Gastrocnemius medialis (tissue), 4 donors: ENCODE results near the gene MARVELD2. TPM values are rescaled to one million over a fixed set of nuclear protein-coding genes. Genes with fewer than 3 reads are reported as not detected.
"Not testable (repeated sequence)": the region's sequence is repeated elsewhere in the genome, so short reads cannot be mapped to it uniquely, and the experiment has no call there.

Source experiments
- ATAC-seq, 2 donors: fragments of 150-250 bp; one replicate each; pipeline ENCODE4 v1.9.1; 2016
- DNase-seq, 2 donors: peaks; one replicate each; pipeline ENCODE4 v3.0.0-alpha.2; 2019
- H3K27ac ChIP-seq, 4 donors: fragments of 200-600 bp; sonication (generic); 1 replicate in 1 of 4; 2 replicates in 3 of 4; pipeline ENCODE4 v1.5.1; 2016 to 2018; ENCODE audit warnings: mild to moderate bottlenecking in 2 of 4, moderate library complexity in 1 of 4
- H3K27me3 ChIP-seq, 3 donors: fragments of 200-600 bp; sonication (generic) in 2 of 3; 1 replicate in 1 of 3; 2 replicates in 2 of 3; pipeline versions ENCODE4 v1.5.1 to v1.6.0; 2016 to 2019; ENCODE audit warnings: mild to moderate bottlenecking in 1 of 3, moderate library complexity in 1 of 3
- H3K36me3 ChIP-seq, 2 donors: fragments of 200-600 bp; sonication (generic) in 1 of 2; one replicate each; pipeline ENCODE4 v1.5.1; 2017 to 2018
- H3K4me1 ChIP-seq, 2 donors: fragments of 200-600 bp; sonication (generic) in 1 of 2; one replicate each; pipeline ENCODE4 v1.5.1; 2016 to 2017; ENCODE audit warnings: mild to moderate bottlenecking in 2 of 2
- H3K4me3 ChIP-seq, 4 donors: fragments of 200-600 bp; sonication (generic) in 3 of 4; 1 replicate in 1 of 4; 2 replicates in 3 of 4; pipeline ENCODE4 v1.5.1; 2016 to 2019; ENCODE audit warnings: mild to moderate bottlenecking in 2 of 4
- H3K9me3 ChIP-seq, 3 donors: fragments of 200-600 bp; sonication (generic) in 2 of 3; 1 replicate in 1 of 3; 2 replicates in 2 of 3; pipeline ENCODE4 v1.5.1; 2016 to 2019
- CTCF ChIP-seq, 5 experiments: fragments of 450-650 bp in 3 of 5; fragments of 200-600 bp in 2 of 5; sonication (generic) in 2 of 5; IDR thresholded peaks in 4 of 5; conservative IDR thresholded peaks in 1 of 5; 1 replicate in 4 of 5; 2 replicates in 1 of 5; pipeline ENCODE4 v1.5.1; 2016 to 2019; ENCODE audit warnings: antibody characterized with exemption in 5 of 5, mild to moderate bottlenecking in 3 of 5, moderate library complexity in 3 of 5
- POLR2A ChIP-seq, 2 donors: fragments of 450-650 bp; IDR thresholded peaks; one replicate each; pipeline ENCODE4 v1.6.1; 2017; ENCODE audit warnings: antibody characterized with exemption in 2 of 2, mild to moderate bottlenecking in 2 of 2, moderate library complexity in 2 of 2
- in situ Hi-C, 4 donors: fragments of 200-750 bp; cut with MboI; loops; one replicate each; pipeline versions ENCODE4 v1.15.0 to v1.8.0; 2017; ENCODE audit warnings: low sequenced_read_pairs in 4 of 4
- intact Hi-C: fragments of 100-400 bp; cut with DNase I; formaldehyde crosslinking; loops from one replicate; pipeline ENCODE4 v1.15.1; 2023; ENCODE audit warnings: low total_unique reads
- total RNA-seq, 4 donors: library from RNA; depleted of rRNA; stranded (reverse); fragments of >200 nt; gene quantifications; one replicate each; pipeline versions ENCODE4 v1.1.0 to v1.2.3, GENCODE V29; 2016

MARVELD2 gene
- total RNA-seq, 4 donors from 2014 or later: 0.16 to 3.1 (median 1.4) TPM

GRCh38 chr5:69454460-69455249 lies 39.7 kb downstream of the MARVELD2 start:
- no peaks in the 10 kb centered on the region for H3K27me3 ChIP-seq
- no peak for DNase-seq
- H3K4me3 ChIP-seq: no peak overlapping the region
- TF ChIP-seq POLR2A (IDR thresholded peaks at IDR 0.05) (no peak), CTCF (IDR thresholded peaks at IDR 0.05 in 4 of 5, conservative IDR thresholded peaks at IDR 0.05 in 1 of 5) (no peak)
- H3K27ac ChIP-seq: no peak overlapping the region
- no peaks in the 10 kb centered on the region for H3K36me3 ChIP-seq
- ATAC-seq: no peak
- intact Hi-C loops (no loop called here), in situ Hi-C loops (no loop called here)
- no peaks in the 10 kb centered on the region for H3K4me1 ChIP-seq
- H3K9me3 ChIP-seq: no peaks in the 10 kb centered on the region

DNA sequence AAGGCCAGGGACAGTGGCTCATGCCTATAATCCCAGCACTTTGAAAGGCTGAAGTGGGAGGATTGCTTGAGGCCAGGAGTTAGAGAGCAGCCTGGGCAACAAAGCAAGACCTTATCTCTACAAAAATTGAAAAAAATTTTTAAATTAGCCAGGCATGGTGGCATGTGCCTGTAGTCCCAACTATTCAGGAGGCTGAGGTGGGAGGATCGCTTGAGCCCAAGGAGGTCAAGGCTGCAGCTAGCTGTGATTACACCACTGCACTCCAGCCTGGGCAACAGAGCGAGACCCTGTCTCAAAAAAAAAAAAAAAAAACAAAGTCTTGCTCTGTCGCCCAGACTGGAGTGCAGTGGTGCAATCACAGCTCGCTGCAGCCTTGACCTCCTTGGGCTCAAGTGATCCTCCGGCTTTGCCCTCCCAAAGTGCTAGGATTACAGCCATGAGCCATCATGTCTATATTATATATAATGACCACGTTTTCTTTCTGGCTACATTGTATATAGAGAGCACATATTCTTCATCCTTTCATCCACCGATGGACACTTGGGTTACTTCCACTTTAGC lies 40.6 kb downstream of the MARVELD2 start:
- H3K4me1 ChIP-seq, DNase-seq, in situ Hi-C loops, H3K4me3 ChIP-seq, ATAC-seq, H3K27ac ChIP-seq, H3K9me3 ChIP-seq, intact Hi-C loops, H3K36me3 ChIP-seq, H3K27me3 ChIP-seq: not testable (repeated sequence)

- Histone ChIP-seq H3K27me3 (no peaks in the 10 kb centered on the region), H3K36me3 (no peaks in the 10 kb centered on the region), H3K27ac (no peak overlapping the region), H3K9me3 (no peaks in the 10 kb centered on the region), H3K4me3 (no peak overlapping the region), H3K4me1 (no peaks in the 10 kb centered on the region)
- in situ Hi-C loops: no loop called here
- DNase-seq: no peak
- intact Hi-C loops: no loop called here
- TF ChIP-seq CTCF (IDR thresholded peaks at IDR 0.05 in 4 of 5, conservative IDR thresholded peaks at IDR 0.05 in 1 of 5) (no peak), POLR2A (IDR thresholded peaks at IDR 0.05) (no peak)
- ATAC-seq: no peak
Measured at GRCh38 chr5:69462170-69462569, 47.3 kb downstream of the MARVELD2 start.

GRCh38 chr5:69466375-69466774 lies 51.5 kb downstream of the MARVELD2 start:
- H3K4me1 ChIP-seq, H3K27me3 ChIP-seq, DNase-seq, H3K36me3 ChIP-seq, H3K4me3 ChIP-seq, H3K9me3 ChIP-seq, H3K27ac ChIP-seq, in situ Hi-C loops, ATAC-seq, intact Hi-C loops: not testable (repeated sequence)

DNA sequence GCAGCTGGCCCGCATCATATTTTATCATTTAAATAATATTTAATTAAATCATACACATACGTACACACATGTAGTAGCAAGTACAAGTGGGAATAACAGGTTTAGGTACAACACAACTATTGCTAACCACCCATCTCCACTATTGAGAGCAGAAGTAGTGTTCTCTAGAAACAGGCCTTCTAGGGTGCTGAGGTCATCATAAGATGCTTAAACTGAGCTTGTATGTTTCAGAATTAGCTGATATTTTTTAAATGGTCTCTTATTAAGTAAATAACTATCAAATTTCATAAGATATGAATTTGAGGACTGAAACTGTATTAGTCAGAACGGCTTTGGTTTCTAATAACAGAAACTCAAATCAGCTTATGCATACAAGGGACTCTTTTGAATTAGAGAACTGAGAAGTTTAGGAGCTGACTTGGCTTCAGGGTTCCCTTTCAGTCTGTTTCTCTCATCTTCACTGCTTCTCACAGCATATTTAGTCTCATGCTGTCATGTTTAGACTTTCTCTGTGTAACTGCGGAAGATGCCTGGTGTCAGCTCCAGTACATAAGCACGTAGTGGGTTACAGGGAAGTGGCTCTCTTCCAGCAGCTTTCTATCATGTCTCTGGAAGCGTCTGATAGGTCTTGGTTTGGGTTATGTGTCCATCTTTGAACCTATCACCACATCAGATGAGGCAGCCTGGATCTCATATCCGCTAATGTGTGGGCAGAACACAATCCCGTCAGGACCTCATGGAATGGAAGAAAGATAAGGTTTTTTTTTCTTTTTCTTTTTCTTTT lies 52.7 kb downstream of the MARVELD2 start:
- in situ Hi-C loops (no loop called here), intact Hi-C loops (no loop called here)
- TF ChIP-seq POLR2A (IDR thresholded peaks at IDR 0.05): no peak
- no peak for TF ChIP-seq CTCF (IDR thresholded peaks at IDR 0.05 in 4 of 5, conservative IDR thresholded peaks at IDR 0.05 in 1 of 5)
- no peak for DNase-seq
- no peak for ATAC-seq
- Histone ChIP-seq H3K9me3 (no peaks in the 10 kb centered on the region), H3K4me3 (no peak overlapping the region), H3K27ac (no peak overlapping the region), H3K27me3 (peaks cover 0 to 3% (median 0%) of the 10 kb centered on the region in 3 donors), H3K4me1 (no peaks in the 10 kb centered on the region), H3K36me3 (no peaks in the 10 kb centered on the region)
